GM19099 (cell line): Measurements from ENCODE around the gene PCNT.

ENCODE experiments used
- POLR2A ChIP-seq: IDR thresholded peaks from 3 replicates; pipeline ENCODE4 v1.6.1; 2011; ENCODE audit warnings: low read depth; ENCODE audit not compliant: insufficient read length; ENCODE audit errors: extremely low read depth

The PCNT gene

GRCh38 chr21:46375560-46376230 is 51.7 kb downstream of the PCNT start:
- TF ChIP-seq POLR2A, result no peak

DNA sequence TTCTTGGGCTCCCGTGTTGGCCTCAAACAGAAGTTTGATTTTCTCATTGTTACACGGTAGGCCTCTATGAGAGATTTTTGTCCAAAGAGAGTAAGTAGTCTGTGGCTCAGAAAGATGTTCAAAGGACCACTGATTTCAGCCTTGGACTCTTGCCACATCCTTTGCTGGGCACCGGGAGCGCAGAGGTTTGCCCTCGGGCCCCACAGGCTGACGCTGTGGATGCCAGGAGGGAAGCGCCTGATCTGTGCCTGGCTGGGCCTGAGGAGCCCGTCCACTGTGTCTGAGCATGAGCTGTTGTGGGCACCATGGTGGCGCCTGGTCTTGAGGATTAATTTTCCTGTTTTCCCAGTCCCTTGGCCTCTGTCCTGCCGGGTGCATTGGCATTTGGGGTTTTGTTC is 52.3 kb downstream of the PCNT start:
- TF ChIP-seq POLR2A, result no peak

- TF ChIP-seq POLR2A, result no peak
These were observed 53.0 kb downstream of the PCNT start for GRCh38 chr21:46376856-46377453.

DNA sequence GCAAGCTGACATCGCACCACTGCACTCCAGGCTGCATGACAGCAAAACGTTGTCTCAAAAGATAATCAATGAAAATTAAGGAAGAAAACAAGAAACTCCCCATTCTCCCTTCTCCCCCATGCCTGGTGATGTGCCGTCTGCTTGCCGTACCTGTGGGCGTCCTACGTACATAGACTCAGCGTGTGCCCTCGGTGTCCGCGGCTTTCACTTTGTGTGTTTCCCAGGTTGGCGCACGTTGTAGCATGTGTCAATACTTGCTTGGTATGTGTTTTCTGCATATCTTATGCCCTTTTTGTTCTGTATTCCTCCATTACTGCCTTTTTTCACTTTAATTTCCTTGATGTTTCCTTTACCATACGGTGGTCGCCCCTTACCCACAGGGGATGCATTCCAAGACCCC is 53.8 kb downstream of the PCNT start:
- no peak for TF ChIP-seq POLR2A

DNA sequence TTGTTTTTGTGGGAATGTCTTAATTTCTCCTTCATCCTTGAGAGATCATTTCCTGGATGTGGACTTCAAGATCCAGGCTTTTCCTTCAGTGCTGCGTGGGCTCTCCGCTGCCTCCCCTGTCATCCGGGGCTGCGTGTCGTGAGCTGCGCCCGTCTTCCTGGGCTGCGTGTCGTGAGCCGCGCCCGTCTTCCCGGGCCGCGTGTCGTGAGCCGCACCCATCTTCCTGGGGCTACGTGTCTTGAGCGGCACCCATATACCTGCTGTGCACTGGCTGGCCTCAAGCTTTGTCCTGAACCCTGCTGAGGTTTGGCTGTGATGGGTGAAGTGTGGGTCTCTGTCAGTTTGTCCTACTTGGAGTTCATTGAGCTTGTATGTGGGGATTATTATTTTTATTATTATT is 55.1 kb downstream of the PCNT start:
- no peak for TF ChIP-seq POLR2A

DNA sequence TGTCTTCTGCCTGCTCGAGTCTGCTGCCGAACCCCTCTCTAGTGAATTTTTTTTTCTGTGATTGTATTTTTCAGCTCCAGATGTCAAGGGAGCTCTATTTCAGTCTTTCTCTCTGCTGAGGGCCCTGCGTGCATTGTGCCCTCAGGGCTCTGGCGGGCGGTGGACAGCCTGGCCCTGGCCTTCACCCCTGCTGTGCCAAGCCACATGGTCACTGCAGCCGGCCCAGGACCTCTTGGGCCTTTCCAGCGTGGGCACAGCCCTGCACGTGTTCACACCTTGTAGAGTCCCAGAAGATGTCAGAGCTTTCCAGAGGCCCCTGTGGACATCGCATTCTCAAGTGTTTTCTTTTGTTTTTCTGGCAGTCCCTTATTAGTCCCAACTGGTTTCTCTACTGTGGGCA is 55.7 kb downstream of the PCNT start:
- no peak for TF ChIP-seq POLR2A

GRCh38 chr21:46381541-46381940 is 57.6 kb downstream of the PCNT start:
- TF ChIP-seq POLR2A, result no peak

DNA sequence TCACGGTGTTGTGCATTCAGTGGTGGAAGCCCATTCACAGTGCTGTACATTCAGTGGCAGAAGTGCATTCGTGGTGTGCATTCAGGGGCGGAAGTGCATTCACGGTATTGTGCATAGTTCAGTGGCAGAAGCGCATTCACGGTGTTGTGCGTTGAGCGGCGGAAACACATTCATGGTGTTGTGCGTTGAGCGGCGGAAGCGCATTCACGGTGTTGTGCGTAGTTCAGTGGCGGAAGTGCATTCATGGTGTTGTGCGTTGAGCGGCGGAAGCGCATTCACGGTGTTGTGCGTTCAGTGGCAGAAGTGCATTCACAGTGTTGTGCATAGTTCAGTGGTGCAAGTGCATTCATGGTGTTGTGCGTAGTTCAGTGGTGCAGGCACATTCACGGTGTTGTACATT is 60.6 kb downstream of the PCNT start:
- no peak for TF ChIP-seq POLR2A

GRCh38 chr21:46385846-46386733 is 62.1 kb downstream of the PCNT start:
- no peak for TF ChIP-seq POLR2A

- TF ChIP-seq POLR2A, result no peak
These were observed 62.8 kb downstream of the PCNT start for GRCh38 chr21:46386734-46387088.

DNA sequence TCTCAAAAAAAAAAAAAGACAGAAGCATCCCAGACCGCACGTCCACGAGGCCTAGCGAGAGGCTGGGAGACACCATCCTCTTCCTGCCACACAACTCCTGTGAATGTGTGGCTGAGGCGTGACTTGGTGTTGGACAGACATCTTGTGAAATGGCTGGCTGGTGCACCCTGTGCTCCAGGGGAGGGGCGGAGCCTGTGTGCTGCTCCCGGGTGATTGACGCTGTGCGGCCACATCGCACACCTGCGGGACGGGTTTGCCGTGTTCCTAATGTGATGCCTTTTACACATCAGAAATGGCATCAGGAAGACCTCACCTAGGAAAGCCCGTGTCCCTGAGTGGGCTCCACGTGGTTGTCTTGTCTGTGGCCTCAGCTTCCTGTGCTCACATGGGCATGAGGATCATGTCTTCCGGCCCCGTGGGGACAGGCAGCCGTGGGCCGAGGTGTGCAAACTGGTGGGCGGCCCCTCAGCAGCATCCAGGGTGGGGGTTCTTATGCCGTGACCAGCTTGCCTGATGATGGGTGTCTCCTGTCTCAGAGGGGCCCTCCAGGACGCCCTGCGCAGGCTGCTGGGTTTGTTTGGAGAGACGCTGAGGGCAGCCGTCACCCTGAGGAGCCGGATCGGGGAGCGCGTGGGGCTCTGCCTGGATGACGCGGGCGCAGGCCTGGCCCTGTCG is 64.4 kb downstream of the PCNT start:
- TF ChIP-seq POLR2A, result no peak

DNA sequence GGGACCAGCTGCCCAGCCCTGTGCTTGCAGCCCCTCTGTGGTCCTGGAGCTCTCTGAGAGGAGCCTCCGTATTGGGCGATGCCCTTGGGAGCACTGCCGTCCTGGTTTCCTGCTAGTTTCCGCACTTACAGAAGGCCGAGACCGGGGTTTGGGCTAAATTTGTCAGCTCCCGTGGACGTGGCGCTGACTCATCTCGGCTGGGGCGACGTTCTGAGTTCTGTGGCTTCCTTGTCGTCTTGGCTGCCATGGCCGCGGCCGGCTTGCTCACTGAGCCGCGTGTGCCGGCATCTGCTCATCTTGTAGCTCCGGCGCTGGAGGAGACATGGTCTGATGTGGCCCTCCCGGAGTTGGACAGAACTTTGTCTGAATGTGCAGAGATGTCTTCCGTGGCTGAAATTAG is 64.9 kb downstream of the PCNT start:
- no peak for TF ChIP-seq POLR2A

DNA sequence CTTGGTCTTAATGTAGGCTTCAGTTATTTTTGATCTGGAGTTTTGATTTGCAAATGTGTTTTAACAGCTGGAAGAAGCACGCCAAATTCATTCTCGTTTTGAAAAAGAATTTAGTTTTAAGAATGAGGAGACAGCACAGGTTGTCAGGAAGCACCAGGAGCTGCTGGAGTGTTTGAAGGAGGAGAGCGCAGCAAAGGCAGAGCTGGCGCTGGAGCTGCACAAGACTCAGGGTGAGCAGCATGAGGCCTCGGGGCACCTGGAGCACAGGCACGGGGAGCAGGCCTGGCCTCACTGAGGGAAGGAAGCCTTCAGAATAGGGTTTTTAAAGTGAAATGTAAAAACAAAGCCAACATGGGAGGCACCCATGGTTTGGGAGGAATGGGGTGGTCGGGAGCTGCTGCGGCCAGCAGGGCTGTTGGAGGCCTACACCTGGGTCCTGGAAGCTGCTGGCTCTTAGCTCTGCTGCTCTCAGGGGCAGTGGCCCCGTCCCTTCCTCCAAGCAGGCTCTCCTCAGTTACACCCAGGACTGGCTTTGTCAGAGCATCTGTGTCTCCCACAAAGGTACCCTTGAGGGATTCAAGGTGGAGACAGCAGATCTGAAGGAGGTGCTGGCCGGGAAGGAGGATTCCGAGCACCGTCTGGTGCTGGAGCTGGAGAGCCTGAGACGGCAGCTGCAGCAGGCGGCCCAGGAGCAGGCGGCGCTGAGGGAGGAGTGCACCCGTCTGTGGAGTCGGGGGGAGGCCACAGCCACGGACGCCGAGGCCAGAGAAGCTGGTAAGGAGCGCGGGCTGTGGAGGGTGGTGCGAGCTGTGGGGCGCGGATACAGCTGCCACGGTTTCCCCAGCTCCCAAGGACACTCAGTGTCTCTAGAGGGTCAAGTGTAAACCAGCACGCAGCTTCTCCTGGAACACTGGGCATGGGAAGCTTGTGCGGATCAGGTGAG is 66.9 kb downstream of the PCNT start:
- TF ChIP-seq POLR2A, result no peak

DNA sequence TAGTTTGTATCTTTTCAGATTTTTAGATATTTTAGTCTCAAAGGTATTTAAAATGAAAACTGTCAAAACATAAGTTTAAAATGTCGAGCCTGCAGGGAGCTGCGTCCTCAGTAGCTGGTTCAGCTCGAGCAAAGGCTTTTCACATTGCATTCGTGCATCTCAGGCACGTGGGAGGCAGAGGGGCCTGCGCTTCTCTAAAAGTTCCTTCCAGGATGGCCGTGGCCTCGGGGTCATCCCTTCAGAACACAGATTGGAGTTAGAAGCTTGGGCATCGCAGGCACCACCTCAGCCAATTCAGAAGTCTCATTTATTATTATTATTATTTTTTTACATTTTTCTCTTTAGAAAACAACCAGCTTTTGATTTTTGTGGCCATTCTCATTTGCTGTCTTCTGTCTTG is 67.8 kb downstream of the PCNT start:
- no peak for TF ChIP-seq POLR2A
